DMS114 treated with DMSO at 0.1 percent for 48 hours (cell line): ENCODE results near the gene RBM20.

Source experiments
- DNase-seq: peaks from one replicate; lab custom pipeline; 2025; ENCODE audit not compliant: unreplicated experiment; lab: John Stamatoyannopoulos, UW

RBM20 gene

DNA sequence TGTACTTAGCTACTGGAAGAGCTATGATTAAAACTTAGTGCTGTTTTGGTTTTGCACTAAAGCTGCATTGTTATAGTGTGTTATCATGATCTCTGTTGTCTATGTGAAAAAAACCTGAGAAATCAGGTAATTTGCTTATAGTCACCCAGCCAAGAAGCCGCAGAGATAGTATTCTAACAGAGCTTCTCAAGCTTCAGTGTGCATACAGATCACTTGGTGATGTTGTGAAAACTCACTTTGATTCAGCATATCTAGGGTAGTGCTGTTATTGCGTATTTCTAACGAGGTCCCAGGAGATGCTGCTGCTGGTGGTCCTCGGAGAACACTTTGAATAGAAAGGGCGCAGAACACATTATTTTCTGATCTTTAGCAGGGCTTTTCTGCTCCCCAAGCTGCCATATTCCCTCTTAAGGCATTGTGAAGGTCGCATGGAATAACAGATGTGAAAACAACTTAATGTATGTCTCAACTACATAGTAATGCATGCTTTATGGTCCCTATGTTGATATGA, 159.2 kb downstream of the RBM20 start:
- DNase-seq, result no peak

DNA sequence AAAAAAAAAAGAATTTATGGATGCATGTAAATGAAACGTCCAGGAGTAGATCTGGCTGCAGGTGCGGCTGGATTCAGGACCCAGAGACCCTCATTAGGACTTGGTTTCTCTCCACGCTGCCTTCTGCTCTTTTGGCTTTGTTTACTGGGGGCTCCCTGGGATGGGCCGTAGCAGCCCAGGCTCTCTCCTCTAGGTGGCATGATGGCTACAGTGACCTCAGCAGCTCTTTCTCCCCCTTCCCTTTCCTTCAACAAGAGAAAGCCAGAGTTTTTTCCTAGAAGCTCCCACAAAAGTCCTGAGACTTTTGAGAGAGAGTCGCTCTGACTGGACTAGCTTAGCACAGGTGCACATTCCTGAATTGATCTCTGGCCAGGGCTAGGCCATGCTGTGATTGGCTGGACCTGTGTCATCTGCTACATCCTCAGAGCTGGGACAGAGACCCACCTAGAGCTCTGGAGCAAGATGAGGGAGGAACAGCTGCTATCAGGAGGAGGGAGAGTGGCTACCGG, 159.7 kb downstream of the RBM20 start:
- DNase-seq, result peak; percentile 32

GRCh38 chr10:110804376-110804775, 160.2 kb downstream of the RBM20 start:
- DNase-seq, result no peak

DNA sequence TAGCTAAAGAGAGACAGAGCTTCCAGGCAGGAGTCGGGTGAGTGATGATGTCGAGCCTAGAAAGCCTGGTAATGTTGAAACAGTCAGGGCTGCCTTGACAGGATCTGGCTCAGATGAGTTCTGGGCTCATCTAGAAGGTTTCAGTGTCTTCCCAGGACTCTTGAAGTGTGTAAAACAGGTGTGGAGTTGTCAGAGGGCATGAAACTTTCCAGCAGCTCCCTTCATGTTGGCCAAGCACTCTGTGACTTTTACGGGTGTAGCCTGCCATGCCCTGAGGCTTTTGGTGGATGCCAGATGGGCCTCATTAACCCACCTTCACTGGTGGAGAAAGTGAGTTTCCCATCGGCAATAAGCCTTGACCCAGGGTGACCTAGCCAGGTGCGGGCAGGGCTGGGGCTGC, 161.2 kb downstream of the RBM20 start:
- no peak for DNase-seq

- no peak for DNase-seq
Measured at GRCh38 chr10:110806335-110806734, 162.2 kb downstream of the RBM20 start.

DNA sequence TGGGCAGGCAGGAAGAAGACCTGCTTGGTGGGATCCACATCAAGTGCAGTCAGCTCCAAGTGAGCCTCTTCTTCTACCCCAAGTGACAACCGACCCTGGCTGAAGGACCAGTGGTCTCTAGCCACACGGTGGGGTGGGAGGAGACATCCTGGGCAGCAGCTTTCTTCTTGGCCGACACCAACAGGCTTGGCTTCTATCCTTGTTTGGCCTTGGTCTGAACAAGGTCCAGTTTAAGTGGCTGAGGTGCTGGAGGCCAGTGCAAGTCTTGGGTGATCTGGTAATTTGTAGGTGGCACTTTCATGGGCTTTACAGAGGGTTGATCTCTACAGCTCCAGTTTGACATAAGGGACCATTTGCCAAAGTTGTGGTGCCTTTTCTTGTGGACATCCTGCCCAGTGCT, 164.0 kb downstream of the RBM20 start:
- DNase-seq, result no peak

DNA sequence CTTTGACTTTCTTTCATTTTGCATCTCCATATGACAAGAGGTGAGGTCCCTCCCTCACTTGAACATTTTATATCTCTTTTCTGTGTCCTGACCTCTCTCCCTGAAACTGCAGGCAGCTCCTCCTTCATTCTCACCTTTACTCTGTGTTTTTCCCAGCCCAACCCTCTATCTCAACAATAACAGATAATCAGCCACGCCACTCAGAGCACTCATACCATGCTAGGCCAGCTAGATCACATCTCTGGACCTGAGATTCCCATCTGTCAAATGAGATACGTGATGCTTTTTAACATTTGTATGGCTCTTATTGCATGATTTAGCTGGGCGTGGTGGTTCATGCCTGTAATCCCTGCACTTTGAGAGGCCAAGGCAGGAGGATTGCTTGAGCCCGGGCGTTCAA, 164.5 kb downstream of the RBM20 start:
- no peak for DNase-seq

DNA sequence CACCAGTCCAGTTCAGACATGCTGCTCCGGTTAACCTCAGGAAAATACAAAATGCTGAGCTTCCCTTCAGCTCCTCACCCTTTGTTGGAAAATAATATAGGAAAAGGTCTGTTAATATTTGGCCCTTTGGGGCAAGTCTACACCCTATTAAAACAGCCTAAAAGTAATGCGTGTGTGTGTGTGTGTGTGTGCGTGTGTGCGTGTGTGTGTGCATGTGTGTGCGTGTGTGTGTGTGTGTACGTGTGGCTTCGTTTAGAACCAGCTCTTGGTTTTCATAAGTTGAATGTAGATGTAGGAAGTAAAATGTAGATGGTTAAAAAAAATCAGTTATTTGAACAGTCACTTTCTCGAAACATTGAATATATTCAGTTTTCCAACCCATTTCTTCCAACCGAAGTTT, 166.5 kb downstream of the RBM20 start:
- DNase-seq, result no peak

GRCh38 chr10:110811791-110812581, 167.8 kb downstream of the RBM20 start:
- no peak for DNase-seq

DNA sequence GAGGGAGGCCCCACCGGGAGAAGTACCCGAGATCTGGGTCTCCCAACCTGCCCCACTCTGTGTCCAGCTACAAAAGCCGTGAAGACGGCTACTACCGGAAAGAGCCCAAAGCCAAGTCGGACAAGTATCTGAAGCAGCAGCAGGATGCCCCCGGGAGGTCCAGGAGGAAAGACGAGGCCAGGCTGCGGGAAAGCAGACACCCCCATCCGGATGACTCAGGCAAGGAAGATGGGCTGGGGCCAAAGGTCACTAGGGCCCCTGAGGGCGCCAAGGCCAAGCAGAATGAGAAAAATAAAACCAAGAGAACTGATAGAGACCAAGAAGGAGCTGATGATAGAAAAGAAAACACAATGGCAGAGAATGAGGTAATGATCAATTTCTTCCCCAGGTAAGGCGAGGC, 168.4 kb downstream of the RBM20 start:
- DNase-seq, result no peak

GRCh38 chr10:110813743-110814472, 169.8 kb downstream of the RBM20 start:
- no peak for DNase-seq

GRCh38 chr10:110815354-110816004, 171.3 kb downstream of the RBM20 start:
- no peak for DNase-seq

DNA sequence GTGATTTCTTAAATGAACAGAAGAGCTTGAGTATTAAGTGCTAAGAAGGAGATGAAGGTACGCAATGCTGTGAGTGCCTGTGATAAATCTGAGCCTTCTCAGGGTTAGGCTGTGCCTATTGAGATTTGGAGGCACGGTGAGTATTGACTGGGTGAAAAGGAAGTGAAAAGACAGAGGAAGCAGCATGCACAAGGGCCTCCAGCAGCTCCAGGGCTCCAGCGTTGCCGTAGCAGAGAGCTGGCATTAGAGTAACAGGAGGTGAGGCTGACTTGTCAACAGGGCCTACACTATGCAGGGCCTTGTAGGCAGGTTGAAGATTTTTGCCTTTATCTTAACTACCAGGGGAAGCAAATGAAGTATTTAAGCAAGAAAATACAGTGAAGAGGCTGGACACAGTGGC, 173.5 kb downstream of the RBM20 start:
- no peak for DNase-seq

- no peak for DNase-seq
Measured at GRCh38 chr10:110818311-110819256, 174.4 kb downstream of the RBM20 start.

GRCh38 chr10:110820321-110820814, 176.2 kb downstream of the RBM20 start:
- no peak for DNase-seq

DNA sequence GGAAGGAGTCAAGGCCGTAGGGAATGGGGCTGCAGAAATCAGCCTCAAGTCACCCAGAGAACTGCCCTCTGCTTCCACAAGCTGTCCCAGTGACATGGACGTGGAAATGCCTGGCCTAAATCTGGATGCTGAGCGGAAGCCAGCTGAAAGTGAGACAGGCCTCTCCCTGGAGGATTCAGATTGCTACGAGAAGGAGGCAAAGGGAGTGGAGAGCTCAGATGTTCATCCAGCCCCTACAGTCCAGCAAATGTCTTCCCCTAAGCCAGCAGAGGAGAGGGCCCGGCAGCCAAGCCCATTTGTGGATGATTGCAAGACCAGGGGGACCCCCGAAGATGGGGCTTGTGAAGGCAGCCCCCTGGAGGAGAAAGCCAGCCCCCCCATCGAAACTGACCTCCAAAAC, 177.4 kb downstream of the RBM20 start:
- no peak for DNase-seq

GRCh38 chr10:110822035-110822711, 178.0 kb downstream of the RBM20 start:
- DNase-seq, result no peak

DNA sequence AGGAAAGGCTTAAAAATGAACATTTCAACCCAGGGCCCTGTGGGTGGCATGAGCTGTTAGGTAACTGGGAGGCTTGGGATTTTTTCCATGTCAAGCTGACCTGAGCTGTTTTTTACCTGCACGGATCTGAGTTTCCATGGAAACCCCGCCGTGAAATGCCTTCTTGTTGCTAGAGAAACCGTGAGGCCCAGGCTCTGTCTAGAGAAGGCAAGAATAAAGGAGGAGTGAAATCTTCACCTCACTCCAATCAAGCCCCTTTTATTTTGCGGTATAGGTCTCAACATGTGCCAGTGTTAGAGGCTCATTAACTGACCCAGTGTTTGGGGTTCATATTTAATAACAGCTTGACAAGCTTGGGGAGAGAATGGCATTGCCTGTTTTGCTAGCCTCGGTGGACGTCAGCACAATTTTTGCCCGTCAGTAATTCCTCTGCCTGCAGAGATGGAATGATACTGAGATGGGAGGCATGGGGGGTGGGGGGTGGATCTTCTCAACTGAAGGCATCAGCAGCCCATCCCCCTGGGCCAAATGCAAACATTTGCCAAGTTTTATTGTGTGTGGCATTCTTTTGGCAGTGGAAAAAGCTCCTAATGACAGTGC, 178.7 kb downstream of the RBM20 start:
- no peak for DNase-seq

GRCh38 chr10:110824152-110824441, 180.0 kb downstream of the RBM20 start:
- no peak for DNase-seq

DNA sequence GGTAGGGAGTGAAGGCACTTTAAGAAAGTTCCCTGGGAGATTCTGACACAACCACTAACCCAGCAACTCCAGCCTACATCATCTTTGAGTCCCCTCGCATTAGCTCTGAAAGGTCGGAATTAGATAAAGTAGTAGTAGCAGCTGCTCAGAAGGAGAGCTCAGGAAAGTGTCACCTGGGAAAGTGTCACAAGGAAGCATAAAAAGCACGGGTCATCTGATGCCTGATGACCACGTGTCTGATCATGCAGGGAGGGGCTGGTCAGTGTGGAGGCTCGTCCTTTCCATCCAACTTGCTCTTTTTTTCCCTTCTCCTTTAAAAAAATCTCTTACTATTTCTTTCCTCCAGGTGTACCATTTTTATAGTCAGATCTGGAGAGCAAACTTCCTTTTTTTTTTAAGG, 180.5 kb downstream of the RBM20 start:
- no peak for DNase-seq
